ENCODE measurements around the gene RGMA.

DNA sequence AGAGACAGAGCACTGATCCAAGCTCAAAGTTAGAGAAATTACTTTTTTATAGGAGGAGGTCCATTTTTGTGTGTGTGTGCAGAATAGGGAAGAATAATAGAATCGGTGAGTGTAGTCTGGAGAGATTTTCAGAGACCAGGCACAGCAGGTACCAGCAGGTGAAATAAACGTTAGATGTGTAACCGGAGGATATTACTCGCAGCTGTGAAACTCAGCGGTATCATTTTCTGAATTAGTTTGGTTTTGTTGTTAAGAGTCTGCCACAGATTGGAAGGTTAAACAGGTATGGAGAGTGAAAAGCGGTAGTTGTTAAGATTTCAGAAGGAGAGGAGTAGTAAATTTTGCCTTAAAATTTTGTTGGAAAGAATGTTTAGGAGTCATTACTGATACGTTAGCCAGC, 69.9 kb downstream of the RGMA start:
- TF ChIP-seq, protein P1, sequence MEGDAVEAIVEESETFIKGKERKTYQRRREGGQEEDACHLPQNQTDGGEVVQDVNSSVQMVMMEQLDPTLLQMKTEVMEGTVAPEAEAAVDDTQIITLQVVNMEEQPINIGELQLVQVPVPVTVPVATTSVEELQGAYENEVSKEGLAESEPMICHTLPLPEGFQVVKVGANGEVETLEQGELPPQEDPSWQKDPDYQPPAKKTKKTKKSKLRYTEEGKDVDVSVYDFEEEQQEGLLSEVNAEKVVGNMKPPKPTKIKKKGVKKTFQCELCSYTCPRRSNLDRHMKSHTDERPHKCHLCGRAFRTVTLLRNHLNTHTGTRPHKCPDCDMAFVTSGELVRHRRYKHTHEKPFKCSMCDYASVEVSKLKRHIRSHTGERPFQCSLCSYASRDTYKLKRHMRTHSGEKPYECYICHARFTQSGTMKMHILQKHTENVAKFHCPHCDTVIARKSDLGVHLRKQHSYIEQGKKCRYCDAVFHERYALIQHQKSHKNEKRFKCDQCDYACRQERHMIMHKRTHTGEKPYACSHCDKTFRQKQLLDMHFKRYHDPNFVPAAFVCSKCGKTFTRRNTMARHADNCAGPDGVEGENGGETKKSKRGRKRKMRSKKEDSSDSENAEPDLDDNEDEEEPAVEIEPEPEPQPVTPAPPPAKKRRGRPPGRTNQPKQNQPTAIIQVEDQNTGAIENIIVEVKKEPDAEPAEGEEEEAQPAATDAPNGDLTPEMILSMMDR (IDR thresholded peaks at IDR 0.05) = no peak
- no peak for TF ChIP-seq POLR2A (IDR thresholded peaks at IDR 0.05)

Data from adrenal gland (tissue), 5 donors.